Vagina (tissue), 2 donors: ENCODE measurements around the gene FGFRL1. TPM values are rescaled to one million over a fixed set of nuclear protein-coding genes. Genes with fewer than 3 reads are reported as not detected.
"Not testable (repeated sequence)": the region's sequence is repeated elsewhere in the genome, so short reads cannot be mapped to it uniquely, and the experiment has no call there.

Source experiments
- DNase-seq, 2 donors: peaks; one replicate each; pipeline ENCODE4 v3.0.0-alpha.2; 2017; ENCODE audit errors: extremely low spot score in 2 of 2
- H3K27ac ChIP-seq: fragments of 200-600 bp; sonication (generic); one replicate; pipeline ENCODE4 v1.5.1; 2019
- H3K27me3 ChIP-seq: fragments of 200-600 bp; sonication (generic); one replicate; pipeline ENCODE4 v1.5.1; 2019
- H3K36me3 ChIP-seq, 2 donors: fragments of 200-600 bp; sonication (generic); one replicate each; pipeline ENCODE4 v1.5.1; 2017 to 2019
- H3K4me1 ChIP-seq: fragments of 200-600 bp; sonication (generic); one replicate; pipeline ENCODE4 v1.5.1; 2019
- H3K4me3 ChIP-seq, 2 donors: fragments of 200-600 bp; sonication (generic); 1 replicate in 1 of 2; 2 replicates in 1 of 2; pipeline ENCODE4 v1.5.1; 2016 to 2019
- H3K9me3 ChIP-seq: fragments of 200-600 bp; sonication (generic); one replicate; pipeline ENCODE4 v1.5.1; 2019
- CTCF ChIP-seq, 3 experiments: fragments of 450-650 bp in 2 of 3; fragments of 200-600 bp in 1 of 3; sonication (generic) in 1 of 3; IDR thresholded peaks; one replicate each; pipeline ENCODE4 v1.5.1; 2017 to 2019; ENCODE audit warnings: antibody characterized with exemption in 3 of 3, mild to moderate bottlenecking in 2 of 3, moderate library complexity in 2 of 3
- POLR2A ChIP-seq, 2 donors: fragments of 450-650 bp; IDR thresholded peaks; one replicate each; pipeline ENCODE4 v1.6.1; 2017; ENCODE audit warnings: antibody characterized with exemption in 2 of 2, mild to moderate bottlenecking in 2 of 2, moderate library complexity in 2 of 2
- POLR2AphosphoS5 ChIP-seq, 2 donors: sonication (generic); formaldehyde crosslinking; IDR thresholded peaks; one replicate each; pipeline ENCODE4 v1.9.0; 2017; ENCODE audit warnings: antibody characterized with exemption in 2 of 2, mild to moderate bottlenecking in 2 of 2, low read depth in 1 of 2; ENCODE audit not compliant: insufficient read depth in 1 of 2
- intact Hi-C: fragments of 100-400 bp; cut with DNase I; formaldehyde crosslinking; loops from one replicate; pipeline ENCODE4 v1.15.1; 2023
- total RNA-seq: library from RNA; depleted of rRNA; stranded (reverse); fragments of >200 nt; gene quantifications from one replicate; pipeline ENCODE4 v1.2.3, GENCODE V29; 2016

FGFRL1 gene
- total RNA-seq, 1 donor from 2014 or later: 20.9 TPM

GRCh38 chr4:971666-972500 lies 39.5 kb upstream of the FGFRL1 start:
- peaks cover 43% of the 10 kb centered on the region for H3K4me1 ChIP-seq
- no peak overlapping the region for H3K27ac ChIP-seq
- no peaks in the 10 kb centered on the region for H3K27me3 ChIP-seq
- intact Hi-C loops: no loop called here
- H3K9me3 ChIP-seq: no peaks in the 10 kb centered on the region
- H3K36me3 ChIP-seq: no peaks in the 10 kb centered on the region
- DNase-seq: no peak
- TF ChIP-seq CTCF (IDR thresholded peaks at IDR 0.05) (no peak), POLR2A (IDR thresholded peaks at IDR 0.05) (no peak), POLR2AphosphoS5 (IDR thresholded peaks at IDR 0.05; ENCODE audit: insufficient read depth in 1 of 2, low read depth in 1 of 2) (no peak)
- H3K4me3 ChIP-seq: peak overlapping the region; percentile 77 to 86

- Histone ChIP-seq H3K36me3 (no peaks in the 10 kb centered on the region), H3K4me3 (peak overlapping the region; percentile 77 to 86), H3K27ac (no peak overlapping the region), H3K9me3 (no peaks in the 10 kb centered on the region), H3K4me1 (peaks cover 39% of the 10 kb centered on the region), H3K27me3 (no peaks in the 10 kb centered on the region)
- intact Hi-C loops: no loop called here
- no peak for DNase-seq
- TF ChIP-seq POLR2AphosphoS5 (IDR thresholded peaks at IDR 0.05; ENCODE audit: insufficient read depth in 1 of 2, low read depth in 1 of 2) (no peak), CTCF (IDR thresholded peaks at IDR 0.05) (no peak), POLR2A (IDR thresholded peaks at IDR 0.05) (no peak)
These were observed 38.6 kb upstream of the FGFRL1 start for GRCh38 chr4:972651-973424.

- H3K4me1 ChIP-seq: peaks cover 32% of the 10 kb centered on the region
- no peaks in the 10 kb centered on the region for H3K27me3 ChIP-seq
- intact Hi-C loops: no loop called here
- TF ChIP-seq POLR2A (IDR thresholded peaks at IDR 0.05) (no peak), POLR2AphosphoS5 (IDR thresholded peaks at IDR 0.05; ENCODE audit: insufficient read depth in 1 of 2, low read depth in 1 of 2) (no peak), CTCF (IDR thresholded peaks at IDR 0.05) (no peak)
- no peak for DNase-seq
- no peaks in the 10 kb centered on the region for H3K36me3 ChIP-seq
- H3K9me3 ChIP-seq: no peaks in the 10 kb centered on the region
- H3K4me3 ChIP-seq: peak within 1 kb of the TSS; percentile 77 to 86
- H3K27ac ChIP-seq: no peak within 1 kb of the TSS
These were observed 37.7 kb upstream of the FGFRL1 start, which contains the start of gene DGKQ for GRCh38 chr4:973431-974397. Gene DGKQ (minus strand): TSS chr4:973569. CDS start chr4:973482, 87 bp downstream.

- H3K36me3 ChIP-seq: no peaks in the 10 kb centered on the region
These were observed 36.8 kb upstream of the FGFRL1 start for GRCh38 chr4:974668-975067.

GRCh38 chr4:976016-976415 lies 35.4 kb upstream of the FGFRL1 start:
- H3K36me3 ChIP-seq, H3K9me3 ChIP-seq, H3K27ac ChIP-seq, H3K27me3 ChIP-seq, intact Hi-C loops, H3K4me3 ChIP-seq, DNase-seq: not testable (repeated sequence)
- H3K4me1 ChIP-seq: peaks cover 27% of the 10 kb centered on the region

More at GRCh38 chr4:974668-975067, 36.8 kb upstream of the FGFRL1 start:
- no peak for DNase-seq
- no peaks in the 10 kb centered on the region for H3K9me3 ChIP-seq
- no peak overlapping the region for H3K4me3 ChIP-seq
- H3K27ac ChIP-seq: no peak overlapping the region
- no peaks in the 10 kb centered on the region for H3K27me3 ChIP-seq
- peaks cover 32% of the 10 kb centered on the region for H3K4me1 ChIP-seq
- intact Hi-C loops: no loop called here
- TF ChIP-seq POLR2A (IDR thresholded peaks at IDR 0.05): no peak
- TF ChIP-seq CTCF (IDR thresholded peaks at IDR 0.05): no peak
- TF ChIP-seq POLR2AphosphoS5 (IDR thresholded peaks at IDR 0.05; ENCODE audit: insufficient read depth in 1 of 2, low read depth in 1 of 2): no peak
